Activated T-cell treated with anti-CD3 and anti-CD28 coated beads for 24 hours (primary cell): ENCODE results near the gene ANKFN1.

ENCODE experiments used
- DNase-seq: peaks from one replicate; pipeline ENCODE4 v3.0.0-alpha.2; 2020; ENCODE audit warnings: low read depth

ANKFN1 gene

DNA sequence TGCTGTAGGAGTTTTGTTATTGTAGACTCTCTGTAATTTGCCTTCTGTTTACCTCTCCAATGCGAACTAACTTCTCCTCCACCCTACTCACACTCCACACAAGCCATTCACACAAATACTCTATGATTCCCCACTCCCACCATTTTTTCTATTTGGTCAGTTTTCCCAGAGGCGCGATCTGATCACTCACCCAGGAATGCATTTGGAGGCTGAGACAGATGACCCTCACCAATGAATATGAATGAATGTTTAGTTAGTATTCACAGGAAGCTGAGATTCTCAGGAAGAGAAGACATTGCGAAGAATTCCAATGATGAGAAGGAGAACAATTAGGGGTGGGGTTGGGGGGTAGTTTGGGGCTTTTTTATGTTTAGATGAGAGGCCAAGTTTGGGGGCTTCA lies 10.5 kb upstream of the ANKFN1 start:
- DNase-seq, result no peak

DNA sequence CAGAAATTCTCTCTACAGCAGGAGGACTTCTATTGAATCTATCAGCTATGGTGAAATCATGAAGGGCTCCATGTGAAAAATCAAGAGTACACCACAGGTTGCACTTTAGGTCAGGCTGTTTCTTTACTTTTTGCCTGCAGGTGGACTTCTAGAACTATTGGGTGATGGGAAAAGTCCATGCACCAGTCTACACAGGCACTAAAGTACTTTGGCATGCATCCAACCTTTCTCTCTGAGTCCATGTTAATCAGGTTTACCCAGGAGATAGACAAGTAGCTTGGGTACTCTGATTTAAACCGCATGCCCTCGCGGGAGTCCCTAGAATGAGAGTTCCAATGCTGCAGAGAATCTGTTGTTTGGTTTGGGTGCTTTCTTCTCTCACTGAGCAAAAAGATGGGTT lies 9.1 kb upstream of the ANKFN1 start:
- DNase-seq, result no peak

DNA sequence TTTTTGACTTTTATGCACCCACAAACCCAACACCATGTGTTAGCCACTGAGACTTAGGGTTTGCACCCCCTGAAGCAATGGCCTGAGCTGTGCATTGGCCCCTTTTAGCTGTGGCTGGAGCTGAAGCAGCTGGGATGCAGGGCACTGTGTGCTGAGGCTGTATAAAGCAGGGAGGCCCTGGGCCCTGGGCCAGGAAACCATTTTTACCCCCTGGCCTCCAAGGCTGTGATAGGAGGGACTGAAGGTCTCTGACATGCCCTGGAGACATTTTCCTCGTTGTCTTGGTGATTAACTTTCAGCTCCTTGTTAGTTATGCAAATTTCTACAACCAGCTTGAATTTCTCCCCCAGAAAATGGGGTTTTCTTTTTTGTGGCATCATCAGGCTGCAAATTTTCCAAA lies 6.7 kb upstream of the ANKFN1 start:
- DNase-seq, result no peak

DNA sequence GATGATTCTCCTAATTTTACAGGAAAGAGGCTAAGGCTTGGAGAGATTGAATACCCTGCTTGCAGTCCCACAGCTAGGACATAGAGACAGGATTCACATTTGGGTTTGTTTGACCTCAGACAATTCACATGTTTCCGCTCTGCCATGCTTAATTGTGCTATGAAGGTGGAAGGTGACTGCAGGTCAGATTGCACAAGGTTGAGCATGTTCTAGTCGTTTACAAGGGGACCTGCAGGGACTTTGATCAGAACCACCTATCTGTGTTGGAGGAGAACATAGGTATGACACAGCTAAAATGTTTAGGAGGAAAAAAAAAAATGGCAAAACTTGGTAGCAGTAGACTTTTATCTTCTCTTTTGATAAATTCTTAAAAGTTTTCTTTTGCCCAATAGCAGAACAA lies 4.9 kb upstream of the ANKFN1 start:
- DNase-seq, result no peak

DNA sequence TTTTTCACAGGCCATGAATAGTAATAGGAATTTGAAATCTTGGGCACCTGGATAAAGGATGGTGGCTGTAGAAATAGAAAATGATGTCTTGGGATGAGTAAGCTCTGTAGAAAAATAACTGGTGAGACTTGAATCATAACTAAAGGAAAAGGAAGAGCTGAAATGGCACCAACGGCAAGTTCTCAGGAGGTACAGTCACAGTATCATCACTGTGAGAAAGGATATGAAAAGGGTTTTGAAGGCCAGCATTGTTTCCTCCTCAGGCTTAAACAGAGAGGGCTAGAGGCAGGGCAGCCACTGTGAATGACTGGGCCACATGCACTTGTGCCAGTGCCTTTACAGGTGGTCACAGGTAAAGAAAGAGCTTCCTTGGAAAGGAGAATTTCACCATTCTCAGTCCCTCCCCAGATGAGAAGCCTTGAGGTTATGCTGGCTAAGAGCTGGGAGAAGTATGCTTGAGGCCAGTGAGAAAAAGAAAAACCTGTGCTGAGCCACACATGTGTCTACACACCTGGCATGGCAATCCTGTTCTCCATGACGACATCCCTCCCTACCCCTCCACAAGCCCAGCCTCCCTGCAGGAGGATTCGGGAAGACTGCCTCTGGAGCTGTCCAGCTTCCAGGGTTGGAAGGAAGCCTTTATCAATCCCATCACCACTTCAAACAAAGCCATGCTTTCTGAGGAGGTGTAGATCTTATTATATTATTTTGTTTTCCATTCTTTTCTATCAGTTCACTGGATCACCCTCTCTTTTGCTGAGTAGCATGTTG lies 3.8 kb upstream of the ANKFN1 start:
- no peak for DNase-seq

DNA sequence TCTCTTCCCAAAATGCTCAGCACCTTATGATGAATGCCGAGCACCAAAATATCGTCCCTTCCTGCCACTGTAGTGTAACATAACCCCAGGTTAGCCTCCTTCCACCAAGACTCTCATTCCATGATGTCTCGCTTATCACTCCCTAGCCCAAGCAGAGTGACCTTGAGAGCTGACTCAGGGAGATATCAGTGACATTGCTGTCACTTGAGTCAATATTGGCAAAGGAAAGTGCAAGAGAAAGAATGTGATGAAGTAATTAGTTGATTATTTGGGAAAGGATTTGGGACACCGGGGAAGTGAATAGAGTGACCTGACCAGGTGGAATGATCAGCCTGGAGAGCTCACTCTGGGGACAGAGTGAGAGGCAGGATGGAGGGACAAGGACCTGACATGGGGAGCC lies 2.6 kb upstream of the ANKFN1 start:
- DNase-seq, result no peak

DNA sequence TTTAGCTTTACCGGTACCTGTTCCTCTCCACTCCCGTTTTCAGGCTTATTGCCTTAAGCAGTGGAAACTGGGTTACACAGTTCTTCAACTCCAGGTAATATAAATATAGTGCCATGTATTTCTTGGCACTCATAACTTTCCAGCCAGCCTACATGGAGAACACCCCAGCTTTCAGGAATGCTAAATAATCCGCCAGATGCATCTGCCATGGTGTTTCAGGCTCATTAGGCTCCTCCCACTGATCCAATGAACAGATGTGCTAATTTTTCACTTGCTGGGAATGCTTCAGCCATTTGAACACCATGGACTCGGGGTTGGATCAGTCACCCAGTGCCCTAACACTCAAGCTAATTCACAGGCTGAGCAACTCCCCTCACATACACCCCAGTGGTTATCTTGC lies 4.6 kb downstream of the ANKFN1 start:
- DNase-seq, result no peak

DNA sequence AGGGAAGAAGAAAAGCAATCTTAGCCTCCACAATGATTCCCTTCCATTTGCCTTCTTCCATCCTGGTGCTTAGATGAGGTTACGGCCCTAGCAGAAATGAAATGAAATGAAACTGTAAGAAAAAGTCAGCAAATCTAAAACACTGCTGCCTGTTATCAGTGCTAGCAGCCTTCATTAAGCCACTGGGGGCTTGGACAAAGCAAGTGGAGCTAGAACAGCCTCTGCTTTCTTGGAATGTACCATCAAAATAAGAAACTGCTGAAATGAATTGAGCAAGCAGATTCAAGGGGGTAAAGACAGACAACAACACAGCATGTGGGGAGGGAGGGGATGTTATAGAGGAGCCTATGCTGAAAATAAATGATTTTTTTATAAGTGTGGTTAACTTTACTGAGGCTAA lies 5.1 kb downstream of the ANKFN1 start:
- DNase-seq, result no peak

DNA sequence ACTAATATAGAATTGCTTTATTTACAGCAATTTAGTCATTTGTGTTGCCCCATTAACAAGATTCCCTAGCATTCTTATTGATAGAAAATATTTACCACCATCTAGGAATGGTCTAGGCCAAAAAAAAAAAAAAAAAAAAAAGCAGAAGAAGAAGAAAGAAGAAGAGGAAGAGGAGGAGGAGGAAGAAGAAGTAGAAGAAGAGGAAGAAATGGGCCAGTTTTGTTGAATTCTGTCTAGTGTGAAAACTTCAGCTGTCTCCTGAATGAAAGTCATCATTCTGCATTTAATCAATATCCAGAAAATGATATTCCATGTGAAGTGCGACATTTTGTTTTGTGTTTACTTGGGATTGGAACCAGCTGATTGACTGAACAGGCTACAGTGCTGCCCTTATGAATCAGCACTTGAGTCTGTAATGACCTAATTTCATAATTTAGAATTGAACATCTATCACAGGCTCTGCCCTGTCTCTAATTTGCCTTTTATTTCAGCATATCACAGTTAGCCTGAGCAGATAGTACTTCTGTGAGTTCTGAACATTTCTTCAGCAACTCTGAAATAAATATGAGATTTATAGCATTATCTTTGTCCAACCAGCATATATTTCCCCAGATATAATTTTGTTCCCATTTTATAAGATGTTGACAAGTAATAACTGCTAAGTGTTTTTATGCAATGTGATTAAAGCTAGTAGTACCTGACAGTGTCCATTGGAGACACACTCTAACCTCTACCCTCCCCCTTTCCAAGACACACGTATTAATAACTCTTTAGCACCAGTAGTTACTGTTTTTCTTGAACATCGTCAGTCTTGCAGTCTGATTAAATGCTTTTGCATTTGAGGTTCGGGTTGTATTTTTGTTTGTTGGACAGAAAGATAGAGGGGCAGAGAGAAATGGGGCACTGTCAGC lies 5.9 kb downstream of the ANKFN1 start:
- DNase-seq, result no peak

DNA sequence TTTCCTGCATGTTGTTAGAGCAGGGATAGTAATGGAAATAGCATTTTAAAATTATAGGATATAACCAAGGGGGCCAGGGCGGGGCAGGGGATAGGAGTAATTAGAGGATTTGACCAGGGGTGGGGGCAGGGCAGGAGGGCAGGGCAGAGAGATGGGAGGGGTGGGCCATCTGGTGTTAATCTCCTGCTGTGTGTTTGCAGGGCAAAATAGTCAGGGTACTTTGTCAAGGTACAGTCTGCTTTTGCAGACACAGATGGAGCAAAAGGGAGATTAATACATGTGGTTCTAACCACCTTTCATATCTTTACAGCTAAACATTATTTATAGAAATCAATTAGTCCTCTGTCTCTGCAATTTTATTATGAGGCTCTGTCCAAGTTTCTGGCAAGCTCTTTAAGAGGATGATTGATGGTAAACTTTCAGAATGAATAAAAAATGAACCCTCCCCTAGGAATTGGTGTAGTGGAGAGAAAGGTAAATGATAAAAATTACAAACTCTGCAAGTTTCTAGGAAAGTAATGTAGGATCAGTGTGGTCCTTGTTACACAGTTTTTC lies 6.6 kb downstream of the ANKFN1 start:
- no peak for DNase-seq

DNA sequence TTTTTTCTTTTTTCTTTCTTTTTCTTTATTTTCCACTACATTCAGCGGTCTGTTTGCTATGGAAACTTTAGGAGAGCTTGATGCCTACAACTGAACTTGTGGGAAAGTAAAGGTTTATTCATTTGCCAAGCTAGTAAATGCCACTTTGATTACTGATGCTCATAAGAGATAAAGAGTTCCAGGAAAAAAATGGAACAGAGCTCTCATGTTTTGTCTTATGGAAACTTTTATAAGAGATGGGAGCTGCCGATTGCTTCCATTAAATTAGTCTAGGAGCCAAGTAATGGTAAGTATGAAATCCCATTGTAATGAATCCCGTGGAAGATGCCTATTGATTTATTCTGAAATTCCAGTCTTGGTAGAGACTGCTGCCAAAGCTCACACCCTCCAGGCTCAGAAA lies 7.1 kb downstream of the ANKFN1 start:
- no peak for DNase-seq

DNA sequence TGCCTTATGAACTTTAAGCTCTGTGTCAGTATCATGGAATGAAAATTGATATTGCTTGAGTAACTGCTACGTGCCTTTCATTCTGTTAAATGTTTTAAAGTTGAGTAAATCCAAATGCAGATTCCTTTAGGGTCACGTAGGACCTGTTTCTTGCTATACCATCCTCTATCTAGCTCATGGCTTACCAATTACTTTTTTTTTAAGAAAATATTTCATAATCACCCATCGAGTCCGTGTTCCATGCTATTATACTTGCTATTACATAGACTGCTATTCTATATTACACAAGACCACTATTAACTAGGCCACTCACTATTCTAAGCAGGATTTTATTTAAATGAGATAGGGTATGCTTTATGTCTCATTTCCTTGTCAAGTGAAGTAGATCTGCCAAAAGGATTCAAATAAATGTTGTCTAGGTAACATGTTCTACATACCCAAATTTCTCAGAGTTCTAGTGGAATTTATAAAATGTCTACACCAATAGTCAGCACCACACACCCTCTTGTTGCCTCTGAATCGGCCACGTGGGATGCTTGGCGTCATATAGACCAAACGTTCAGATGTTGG lies 11.9 kb downstream of the ANKFN1 start:
- DNase-seq, result no peak

DNA sequence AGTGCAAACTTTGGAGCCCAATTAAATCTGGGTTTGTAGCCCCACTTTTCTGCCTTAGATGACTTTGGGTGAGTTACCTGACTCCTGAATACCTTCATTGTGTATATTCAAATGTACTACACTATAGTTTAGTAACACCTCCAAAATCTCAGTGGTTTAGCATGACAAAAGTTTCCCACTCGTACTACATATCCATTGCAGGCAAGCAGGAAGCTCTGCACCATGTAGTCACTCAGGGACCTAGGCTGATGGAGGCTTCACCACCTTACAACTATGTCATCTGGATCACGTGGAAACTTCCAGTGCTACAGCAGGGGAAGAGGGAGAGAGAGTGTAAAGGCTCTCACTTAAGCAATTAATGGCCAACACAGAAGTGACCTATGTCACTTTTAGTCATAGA lies 14.2 kb downstream of the ANKFN1 start:
- no peak for DNase-seq

DNA sequence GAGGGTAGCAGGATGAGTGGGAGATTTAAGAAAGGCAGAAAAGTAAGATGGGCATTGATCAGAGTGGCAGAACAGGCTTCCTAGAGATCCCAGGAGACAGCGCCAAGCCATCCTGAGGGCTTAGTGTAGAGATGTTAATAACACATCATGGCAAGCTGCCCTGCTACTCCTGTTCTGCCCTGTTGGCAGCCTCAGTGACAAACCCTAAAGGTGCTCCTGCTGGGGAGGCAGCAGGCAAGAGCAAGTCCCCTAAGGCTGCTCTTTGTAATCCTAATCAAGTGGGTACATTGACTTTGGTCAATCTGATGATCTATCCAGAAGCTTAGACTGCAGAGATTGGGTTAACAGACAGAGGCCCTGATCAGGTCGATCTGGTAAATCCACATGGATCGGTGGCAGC lies 16.3 kb downstream of the ANKFN1 start:
- no peak for DNase-seq

DNA sequence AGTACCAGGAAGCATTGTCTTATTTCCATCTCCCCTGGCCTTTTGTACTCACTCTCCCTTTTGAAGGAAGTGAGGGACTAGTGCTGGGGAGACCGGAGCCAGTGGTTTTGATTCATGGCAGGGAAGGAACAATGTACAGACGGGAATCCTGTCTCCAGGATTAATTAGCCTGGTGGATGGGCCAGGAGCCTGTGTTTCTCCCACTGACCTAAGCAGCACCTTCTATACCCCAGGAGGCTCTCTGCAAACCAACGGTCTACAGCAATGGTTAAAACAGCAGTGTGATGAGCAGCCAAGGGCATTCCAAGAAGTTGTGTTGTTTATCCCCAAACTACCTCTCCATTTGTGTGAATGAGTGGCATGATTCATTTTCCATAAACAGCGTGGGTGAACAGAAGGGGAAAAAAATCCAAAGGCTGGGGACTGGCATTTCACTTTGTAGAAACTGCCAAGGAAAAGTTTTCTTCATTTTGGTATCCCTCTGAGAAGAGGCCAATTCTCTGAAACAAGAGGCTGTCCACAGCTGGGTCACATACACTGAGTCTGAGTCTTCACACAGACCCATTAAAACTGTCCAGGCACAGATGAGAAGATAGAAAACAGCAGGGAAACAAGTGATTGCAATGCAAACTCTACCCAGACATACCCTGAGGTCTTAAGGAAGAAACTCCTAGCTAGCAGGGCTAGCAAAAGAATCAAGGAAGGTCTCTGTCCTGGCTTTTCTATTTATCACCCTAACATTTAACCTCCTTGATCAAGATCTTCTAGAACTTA lies 18.1 kb downstream of the ANKFN1 start:
- no peak for DNase-seq

DNA sequence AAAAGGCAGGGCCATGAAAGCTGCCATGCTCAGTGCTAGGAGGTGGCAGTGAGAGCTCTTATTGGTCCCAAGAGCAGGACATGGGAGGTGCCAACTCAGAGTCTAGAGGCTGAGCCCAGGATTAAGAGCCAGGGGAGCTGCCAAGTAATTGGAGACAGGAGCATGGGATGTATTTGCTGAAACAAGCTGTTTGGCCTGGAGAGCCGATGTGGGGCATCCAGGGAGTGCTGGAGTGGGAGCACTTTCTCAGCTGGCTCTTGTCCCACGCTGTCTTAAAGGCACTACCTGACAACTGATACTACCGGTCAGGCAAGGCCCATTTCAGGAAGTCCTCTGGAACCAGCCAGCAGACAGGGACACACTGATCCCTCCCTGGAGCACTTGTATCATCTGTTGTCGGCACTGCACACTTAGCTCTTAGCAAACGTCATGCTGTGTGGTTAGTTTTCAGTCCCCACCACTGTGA lies 19.3 kb downstream of the ANKFN1 start:
- no peak for DNase-seq

DNA sequence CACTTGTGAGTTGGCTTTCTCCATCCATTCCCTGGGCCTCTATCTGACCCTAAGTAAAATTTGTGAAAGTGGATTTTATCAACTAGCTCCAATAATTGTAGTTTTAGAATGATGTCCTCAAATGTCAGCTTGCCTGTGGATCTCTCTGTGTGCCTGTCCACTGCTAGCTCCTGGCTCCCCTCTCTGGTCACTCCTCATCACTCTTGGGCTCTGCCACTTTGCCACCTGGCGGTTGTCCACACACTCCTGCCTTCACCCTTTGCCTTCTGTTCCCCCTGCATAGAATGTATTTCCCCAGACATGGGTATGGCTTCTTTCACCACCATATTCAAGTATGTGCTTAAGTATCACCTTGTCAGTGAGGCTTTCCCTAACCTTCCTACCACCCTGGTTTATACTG lies 19.8 kb downstream of the ANKFN1 start:
- no peak for DNase-seq

DNA sequence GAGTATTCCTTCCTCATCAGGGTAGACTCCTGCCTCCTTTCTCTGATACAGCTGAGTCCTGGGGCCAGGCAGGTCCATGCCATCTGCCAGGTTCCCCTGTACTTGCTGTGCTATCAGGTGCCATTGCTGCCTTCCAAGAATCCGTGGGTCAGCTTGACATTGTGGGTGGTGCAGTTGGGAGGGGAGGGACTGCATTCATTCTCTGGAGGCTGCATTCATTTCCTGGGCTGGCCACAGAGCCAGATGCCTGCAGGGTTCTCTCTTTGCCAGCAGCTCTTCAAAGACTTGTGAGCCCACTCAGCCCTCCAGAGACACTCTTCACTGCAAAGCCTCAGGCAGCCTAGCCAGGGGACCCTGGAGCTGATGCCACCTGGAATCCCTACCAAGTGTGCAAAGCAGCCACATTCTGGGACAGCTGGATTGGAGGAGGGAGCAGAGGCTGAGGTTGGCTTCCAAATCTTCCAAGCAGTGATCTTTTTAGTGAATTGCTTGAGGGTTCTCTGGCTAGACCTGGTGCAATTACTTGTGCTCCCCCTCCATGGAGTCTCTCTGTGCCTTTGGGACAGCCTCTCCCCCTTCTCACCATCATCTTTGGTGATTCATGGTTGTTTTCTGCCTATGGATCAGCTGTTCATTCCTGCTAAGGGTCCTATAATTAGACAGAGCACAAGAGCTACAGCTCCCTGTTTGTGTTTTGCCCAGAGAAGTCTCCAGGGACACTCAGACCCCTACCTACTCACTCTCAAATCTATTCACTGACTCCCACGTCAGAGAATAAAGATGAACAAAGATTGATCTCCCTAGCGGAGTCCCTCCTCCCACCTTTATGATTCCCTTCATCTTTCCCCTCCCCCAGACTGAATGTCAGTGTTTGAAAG lies 20.9 kb downstream of the ANKFN1 start:
- DNase-seq, result no peak

DNA sequence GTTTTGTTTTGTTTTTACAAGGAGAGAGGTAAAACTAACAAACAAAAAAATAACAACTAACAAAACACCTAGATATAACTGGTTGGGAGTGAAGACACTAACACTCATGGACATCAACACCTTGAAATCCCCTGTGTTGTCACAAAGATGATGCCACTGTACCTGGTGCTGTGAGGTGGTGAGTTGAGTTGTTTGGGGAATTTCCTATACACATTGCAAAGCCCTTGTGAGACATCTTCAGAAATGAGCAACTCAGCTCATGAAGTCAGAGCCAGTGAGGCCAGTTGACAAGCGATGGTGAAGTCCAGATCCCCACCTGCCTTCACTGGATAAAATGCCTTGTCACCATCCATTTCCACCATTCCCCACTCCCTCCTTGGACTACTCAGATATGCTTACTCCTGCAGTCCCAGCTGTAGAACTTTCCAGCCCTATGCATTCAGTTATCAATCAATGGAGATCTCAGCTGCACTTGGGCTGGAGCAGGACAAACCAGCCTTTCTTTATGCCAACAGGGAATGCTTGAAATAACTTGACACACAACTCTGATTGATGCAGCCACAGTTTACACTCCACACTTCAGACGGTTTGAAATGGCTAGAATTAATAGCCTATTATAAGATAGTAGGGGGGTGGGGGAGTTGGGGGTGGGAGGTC lies 22.2 kb downstream of the ANKFN1 start:
- DNase-seq, result no peak

DNA sequence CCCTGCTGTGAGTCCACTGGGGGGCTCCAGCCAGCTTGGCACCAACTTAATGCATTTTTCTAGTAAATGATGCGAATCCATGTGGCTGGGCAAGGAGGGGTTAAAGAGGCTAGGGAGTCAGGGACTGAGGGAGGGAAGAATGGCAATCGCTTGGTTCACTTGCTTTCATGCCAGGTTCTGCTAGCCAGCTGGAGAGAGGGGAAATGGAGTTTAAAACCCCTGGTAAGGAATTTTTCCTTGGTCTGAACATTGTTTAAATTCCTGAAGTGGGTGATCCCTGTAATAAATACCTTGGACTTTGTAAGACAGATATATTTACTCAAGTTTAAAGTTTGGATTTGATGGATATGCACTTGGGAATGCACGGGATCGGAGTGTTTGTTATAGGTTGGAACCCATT lies 22.8 kb downstream of the ANKFN1 start:
- no peak for DNase-seq
